NCI-H2081 (cell line): Measurements from ENCODE around the gene PFDN4.
A peak's percentile ranks its signal among the peaks of the same experiment; 100 is the strongest.

Experiments used
- DNase-seq, 2 experiments: peaks; one replicate each; lab custom pipeline; 2025; lab: John Stamatoyannopoulos, UW

Gene PFDN4

GRCh38 chr20:54207743-54208547 lies at the start of gene PFDN4:
TSS of gene PFDN4 (plus strand) at chr20:54208087. CDS start at chr20:54208101, 14 bp downstream.
- peak; percentile 59 to 76 for DNase-seq

GRCh38 chr20:54158226-54158625 lies 49.7 kb upstream of the PFDN4 start:
- no peak for DNase-seq

- no peak for DNase-seq
Observed at GRCh38 chr20:54158856-54159418, 49.0 kb upstream of the PFDN4 start.

- no peak for DNase-seq
Observed at GRCh38 chr20:54160065-54161007, 47.6 kb upstream of the PFDN4 start.

GRCh38 chr20:54161008-54161820 lies 46.7 kb upstream of the PFDN4 start:
- no peak for DNase-seq

GRCh38 chr20:54161821-54162149 lies 46.1 kb upstream of the PFDN4 start:
- DNase-seq = no peak

GRCh38 chr20:54162378-54163009 lies 45.4 kb upstream of the PFDN4 start:
- DNase-seq = no peak

GRCh38 chr20:54163402-54163801 lies 44.5 kb upstream of the PFDN4 start:
- no peak for DNase-seq

- DNase-seq = no peak
Observed at GRCh38 chr20:54165014-54165413, 42.9 kb upstream of the PFDN4 start.

GRCh38 chr20:54165803-54166202 lies 42.1 kb upstream of the PFDN4 start:
- DNase-seq = no peak

- DNase-seq = no peak
Observed at GRCh38 chr20:54166987-54167662, 40.8 kb upstream of the PFDN4 start.

GRCh38 chr20:54167909-54168872 lies 39.7 kb upstream of the PFDN4 start:
- no peak for DNase-seq

GRCh38 chr20:54168961-54169862 lies 38.7 kb upstream of the PFDN4 start:
- no peak for DNase-seq

GRCh38 chr20:54170026-54170471 lies 37.8 kb upstream of the PFDN4 start:
- DNase-seq = no peak

GRCh38 chr20:54170963-54171362 lies 36.9 kb upstream of the PFDN4 start:
- no peak for DNase-seq

- DNase-seq = no peak
Observed at GRCh38 chr20:54172532-54172855, 35.4 kb upstream of the PFDN4 start.

GRCh38 chr20:54172856-54173652 lies 34.8 kb upstream of the PFDN4 start:
- no peak for DNase-seq
